Lower leg skin (tissue), 3 donors: ENCODE data around the gene DPYD.

Experiments used
- CTCF ChIP-seq, 3 donors: fragments of 450-650 bp; IDR thresholded peaks; one replicate each; pipeline ENCODE4 v1.5.1; 2016; ENCODE audit warnings: antibody characterized with exemption in 3 of 3, mild to moderate bottlenecking in 3 of 3, moderate library complexity in 2 of 3
- POLR2A ChIP-seq, 2 donors: fragments of 450-650 bp; IDR thresholded peaks; one replicate each; pipeline ENCODE4 v1.6.1; 2016 to 2017; ENCODE audit warnings: antibody characterized with exemption in 2 of 2, mild to moderate bottlenecking in 1 of 2, moderate library complexity in 1 of 2

- TF ChIP-seq POLR2A (IDR thresholded peaks at IDR 0.05) (no peak), CTCF (IDR thresholded peaks at IDR 0.05) (no peak)
Observed at GRCh38 chr1:97164276-97164639, 756.6 kb downstream of the DPYD start.
